HG03103 (cell line): ENCODE measurements around the gene GFPT2.

Experiments used
- ATAC-seq: cut with Tn5 transposase; IDR thresholded peaks from one replicate; pipeline ENCODE4 v1.9.1; 2021; ENCODE audit warnings: low read depth; ENCODE audit not compliant: unreplicated experiment

Gene GFPT2

GRCh38 chr5:180289966-180290365 is 63.2 kb downstream of the GFPT2 start:
- ATAC-seq: no peak

DNA sequence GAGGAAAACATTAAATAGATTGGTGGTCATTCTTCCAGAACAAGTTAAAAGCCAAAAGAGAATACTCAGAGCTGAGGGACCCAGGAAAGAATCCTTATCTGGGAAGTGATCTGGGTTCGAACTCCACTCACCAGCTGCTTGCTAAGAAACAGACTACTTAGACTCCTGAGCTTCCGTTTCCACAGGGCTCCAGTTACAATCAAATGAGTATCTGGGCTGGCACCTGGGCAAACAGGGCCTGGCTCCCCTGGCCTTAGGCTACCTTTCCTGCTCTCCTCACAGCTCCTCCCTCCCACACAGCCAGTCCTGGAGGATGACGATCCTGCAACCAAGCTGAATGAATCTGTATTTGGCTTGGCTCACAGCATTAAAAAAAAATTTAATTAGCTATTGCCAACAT is 63.7 kb downstream of the GFPT2 start:
- no peak for ATAC-seq

DNA sequence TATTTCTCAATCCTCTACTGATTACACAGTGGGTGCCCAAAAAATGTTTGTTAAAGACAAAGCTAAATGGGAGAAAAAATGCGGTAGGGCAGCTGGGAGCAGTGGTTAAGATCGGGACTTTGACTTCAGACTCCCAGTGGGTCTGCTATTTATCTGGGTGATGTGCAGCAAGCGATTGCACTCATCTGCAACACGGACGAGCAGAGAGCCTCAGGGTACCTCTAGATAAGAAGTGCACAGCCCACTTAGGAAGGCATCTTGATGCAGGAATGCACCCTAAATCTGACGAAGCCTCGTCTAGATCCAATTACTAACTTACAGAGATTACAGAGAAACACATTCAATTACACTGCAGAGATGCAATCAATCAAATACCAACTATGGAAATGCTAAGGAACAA is 65.3 kb downstream of the GFPT2 start:
- ATAC-seq: no peak

DNA sequence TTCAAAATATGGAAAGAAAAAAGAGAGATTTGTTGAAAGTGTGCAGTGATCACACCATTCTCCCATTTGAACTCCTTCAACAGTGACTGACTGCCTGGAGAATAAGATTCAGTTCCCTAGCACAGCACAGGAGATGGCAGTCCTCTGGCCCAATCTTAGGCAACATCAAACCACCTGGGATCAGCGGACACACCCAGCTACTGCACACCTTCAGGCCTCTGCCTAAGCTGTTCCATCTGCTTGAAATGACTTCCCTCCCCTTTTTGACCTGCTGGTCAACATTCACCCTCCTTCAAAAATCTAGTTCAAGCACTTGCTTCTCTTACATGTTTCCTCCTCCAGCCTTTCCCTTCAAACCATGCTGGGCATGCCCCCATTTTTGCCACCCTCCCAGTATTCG is 65.7 kb downstream of the GFPT2 start:
- no peak for ATAC-seq

GRCh38 chr5:180284149-180284548 is 69.0 kb downstream of the GFPT2 start:
- ATAC-seq: no peak

GRCh38 chr5:180283026-180283615 is 70.0 kb downstream of the GFPT2 start:
- no peak for ATAC-seq

DNA sequence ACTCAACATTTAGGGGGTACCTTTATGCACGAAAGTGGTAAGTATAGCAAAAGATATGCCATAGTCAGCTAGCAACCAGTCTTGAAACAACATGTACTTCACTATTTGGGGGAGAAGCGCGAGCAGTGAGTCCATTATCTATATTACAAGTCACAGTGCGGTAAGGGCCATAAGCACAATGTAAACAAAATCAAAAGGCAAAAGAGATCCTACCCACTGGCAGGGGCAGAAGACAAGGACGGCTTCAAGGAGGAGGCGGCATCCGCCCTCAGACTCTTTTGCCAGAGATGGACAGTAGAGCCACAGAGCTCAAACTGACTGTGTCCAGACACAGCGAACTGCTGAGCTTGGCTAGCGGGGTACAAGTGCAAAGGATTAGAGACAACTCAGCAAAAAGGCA is 70.9 kb downstream of the GFPT2 start:
- no peak for ATAC-seq

GRCh38 chr5:180281706-180282105 is 71.4 kb downstream of the GFPT2 start:
- ATAC-seq: no peak

DNA sequence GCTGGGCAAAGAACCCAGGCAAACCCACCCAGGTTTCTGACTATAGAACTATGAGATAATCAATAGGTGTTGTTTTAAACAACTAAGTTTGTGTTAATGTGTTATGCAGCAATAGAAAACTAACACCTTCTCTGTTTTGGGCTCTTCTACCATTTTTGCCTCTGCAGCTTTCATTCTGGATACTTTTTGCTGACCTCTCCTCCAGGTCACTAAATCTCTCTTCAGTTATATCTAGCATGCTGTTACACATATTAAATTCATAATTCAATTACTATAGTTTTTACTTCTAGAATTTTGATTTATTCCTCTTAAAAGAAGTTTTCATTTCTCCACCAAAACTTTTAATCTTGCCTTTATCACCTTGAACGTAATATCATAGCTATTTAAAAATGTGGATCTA is 78.4 kb downstream of the GFPT2 start:
- no peak for ATAC-seq

DNA sequence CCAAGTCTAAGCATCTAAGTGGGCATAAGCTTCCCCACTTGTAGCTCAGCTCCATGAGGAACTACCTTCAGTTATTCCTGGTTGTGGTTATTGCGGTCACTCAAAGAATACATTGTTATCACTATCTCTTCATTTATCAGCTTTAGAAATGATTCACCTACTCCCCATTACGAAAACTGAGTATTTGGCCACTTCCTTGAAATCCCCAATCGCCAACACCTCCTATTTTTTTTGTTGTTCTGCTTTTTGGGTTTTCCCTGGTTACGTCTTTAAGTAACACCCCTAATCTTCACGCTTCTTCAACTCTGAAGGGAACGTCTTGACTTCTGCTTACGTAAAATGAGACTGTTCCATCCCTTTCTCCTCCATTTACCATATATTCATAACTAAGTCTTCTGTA is 81.9 kb downstream of the GFPT2 start:
- no peak for ATAC-seq

GRCh38 chr5:180259260-180259611 is 93.9 kb downstream of the GFPT2 start:
- no peak for ATAC-seq

DNA sequence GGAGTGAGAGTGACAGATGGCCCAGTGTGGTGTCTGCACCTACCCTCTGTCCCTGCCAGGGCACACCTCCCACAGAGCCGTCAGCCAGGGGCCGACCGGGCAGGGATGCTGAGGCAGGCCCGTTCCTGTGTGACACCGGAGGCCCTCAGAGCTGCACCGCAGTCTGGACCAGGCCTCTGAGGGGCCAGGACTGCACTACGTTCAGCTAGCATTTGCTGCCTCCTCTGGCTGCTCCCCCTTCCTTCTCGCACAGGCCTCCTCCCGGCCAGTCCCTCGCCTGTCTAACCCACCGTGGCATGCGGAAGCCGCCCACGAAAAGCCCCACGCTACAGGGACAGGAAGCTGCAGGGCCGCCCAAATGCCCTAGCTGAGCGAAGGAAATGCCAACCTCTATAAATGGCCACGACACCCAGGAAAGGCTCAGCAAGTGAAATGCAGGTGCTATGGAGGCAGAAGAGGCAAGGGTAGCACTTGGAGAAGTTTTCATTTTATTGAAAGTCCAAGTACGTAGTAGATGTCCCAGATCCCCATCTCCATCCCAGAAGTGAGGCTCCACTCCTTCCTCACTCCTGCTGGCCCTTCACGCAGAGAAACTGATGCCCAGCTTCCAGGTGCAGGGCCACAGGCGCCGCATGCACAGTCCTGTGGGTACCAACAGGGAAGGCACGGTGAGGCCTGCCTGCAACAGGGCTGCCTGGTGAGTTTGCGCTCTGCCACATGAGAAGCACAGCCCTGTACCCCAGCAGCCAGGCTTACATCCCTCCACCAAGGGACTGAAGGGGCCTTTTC is 99.9 kb downstream of the GFPT2 start:
- ATAC-seq: no peak

DNA sequence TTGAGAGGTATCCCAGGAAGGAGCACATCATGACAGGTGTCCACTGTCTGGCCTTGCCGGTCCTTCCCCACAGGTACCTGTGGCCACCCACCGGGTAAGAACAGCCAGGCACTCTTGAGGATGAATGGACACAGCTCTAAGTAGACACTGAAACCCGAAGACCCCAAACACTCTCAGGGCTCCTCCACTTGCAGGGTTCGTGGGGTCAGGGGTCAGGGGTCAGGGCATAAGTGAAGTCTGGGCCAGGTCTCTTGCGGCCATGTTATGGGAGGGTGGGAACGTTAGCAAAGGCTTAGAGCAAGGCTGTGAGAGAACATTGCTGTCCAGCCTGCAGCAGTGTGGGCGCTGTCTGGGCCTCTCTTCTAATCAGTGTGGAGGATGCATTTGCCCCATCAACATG is 101.2 kb downstream of the GFPT2 start:
- no peak for ATAC-seq

- no peak for ATAC-seq
Measured at GRCh38 chr5:180251141-180251540, 102.0 kb downstream of the GFPT2 start.
